ENCODE results near the gene VPS4A. TPM values are rescaled to one million over a fixed set of nuclear protein-coding genes. Genes with fewer than 3 reads are reported as not detected.

VPS4A gene
- total RNA-seq, 1 experiment from 2014 or later = 42.2 TPM

GRCh38 chr16:69345923-69346322 is 34.8 kb downstream of the VPS4A start:
- Histone ChIP-seq H3K27ac (ENCODE audit: low read depth, low read length) (no peak overlapping the region), H3K4me2 (ENCODE audit: low read length) (no peak overlapping the region), H3K79me2 (ENCODE audit: insufficient read depth, low read length) (peaks cover 33% of the 10 kb centered on the region), H3K9ac (ENCODE audit: low read length) (no peak overlapping the region), H3K36me3 (ENCODE audit: control insufficient read depth in 1 of 2, insufficient read depth in 2 of 2, low read length in 2 of 2) (peaks cover 14 to 35% of the 10 kb centered on the region in 2 experiments; a peak in 3 of 4 replicates), H3K9me3 (ENCODE audit: control insufficient read depth in 1 of 2, insufficient read depth in 1 of 2, low read depth in 1 of 2, low read length in 2 of 2) (no peaks in the 10 kb centered on the region), H3K4me3 (replicated peaks in 1 of 2; ENCODE audit: low read depth in 1 of 2, low read length in 2 of 2) (no peak overlapping the region), H3K27me3 (ENCODE audit: insufficient read depth, low read length) (no peaks in the 10 kb centered on the region), H3K9me2 (ENCODE audit: insufficient read depth) (no peaks in the 10 kb centered on the region), H4K20me1 (ENCODE audit: insufficient read depth) (no peaks in the 10 kb centered on the region; the same call in 1 of the 2 replicates), H2AFZ (ENCODE audit: low read depth, low read length, poor library complexity, severe bottlenecking) (no peak overlapping the region), H3K4me1 (ENCODE audit: control insufficient read depth in 1 of 2, insufficient read depth in 2 of 2, low read length in 2 of 2) (peaks cover 2 to 18% of the 10 kb centered on the region in 2 experiments; a peak in 3 of 4 replicates)
- ATAC-seq (no peak), DNase-seq (ENCODE audit: low read depth, low spot score) (no peak)
- ChIA-PET CTCF (no interaction called here), RAD21 (ENCODE audit: low non-redundant PET in 1 of 2, low total read pairs in 2 of 2, uncharacterized antibody in 2 of 2, unreplicated experiment in 2 of 2) (no interaction called here), POLR2A (no interaction called here)
- intact Hi-C loops (cut with micrococcal nuclease) = no loop called here
- TSS peak; percentile 20 for BruUV-seq (replicated peaks)
- TF ChIP-seq JUND (IDR thresholded peaks at IDR 0.05) = no peak
- no peak for TF ChIP-seq ZFX (IDR thresholded peaks at IDR 0.05)
- no peak for TF ChIP-seq SRF (IDR thresholded peaks at IDR 0.05; ENCODE audit: low read depth)
- TF ChIP-seq REST (IDR thresholded peaks at IDR 0.05; ENCODE audit: low read depth) = no peak

- no peak for DNase-seq (ENCODE audit: low read depth, low spot score)
- ChIA-PET CTCF (no interaction called here), RAD21 (ENCODE audit: low non-redundant PET in 1 of 2, low total read pairs in 2 of 2, uncharacterized antibody in 2 of 2, unreplicated experiment in 2 of 2) (no interaction called here), POLR2A (no interaction called here)
- no peak overlapping the region for H3K4me3 ChIP-seq (replicated peaks in 1 of 2; ENCODE audit: low read depth in 1 of 2, low read length in 2 of 2)
- no peaks in the 10 kb centered on the region; the same call in 1 of the 2 replicates for H4K20me1 ChIP-seq (ENCODE audit: insufficient read depth)
- H3K4me1 ChIP-seq (ENCODE audit: control insufficient read depth in 1 of 2, insufficient read depth in 2 of 2, low read length in 2 of 2) = peaks cover 0 to 10% of the 10 kb centered on the region in 2 experiments; a peak in 2 of 4 replicates
- no peak overlapping the region for H3K9ac ChIP-seq (ENCODE audit: low read length)
- H3K4me2 ChIP-seq (ENCODE audit: low read length) = no peak overlapping the region
- H3K27me3 ChIP-seq (ENCODE audit: insufficient read depth, low read length) = no peaks in the 10 kb centered on the region
- H3K79me2 ChIP-seq (ENCODE audit: insufficient read depth, low read length) = peaks cover 26% of the 10 kb centered on the region
- BruUV-seq (replicated peaks) = no TSS peak
- intact Hi-C loops (cut with micrococcal nuclease) = no loop called here
- H3K9me3 ChIP-seq (ENCODE audit: control insufficient read depth in 1 of 2, insufficient read depth in 1 of 2, low read depth in 1 of 2, low read length in 2 of 2) = no peaks in the 10 kb centered on the region
- TF ChIP-seq SP1 (IDR thresholded peaks at IDR 0.05; ENCODE audit: low read depth) (no peak), POLR2AphosphoS5 (IDR thresholded peaks at IDR 0.05; ENCODE audit: low read depth, low read length) (peak; percentile 23; the same call in 1 of the 2 replicates)
- peak; percentile 28; the same call in 1 of the 2 replicates for ATAC-seq
- no peaks in the 10 kb centered on the region for H3K9me2 ChIP-seq (ENCODE audit: insufficient read depth)
- H2AFZ ChIP-seq (ENCODE audit: low read depth, low read length, poor library complexity, severe bottlenecking) = no peak overlapping the region
- no peak overlapping the region for H3K27ac ChIP-seq (ENCODE audit: low read depth, low read length)
- peaks cover 15 to 27% of the 10 kb centered on the region in 2 experiments; a peak in 3 of 4 replicates for H3K36me3 ChIP-seq (ENCODE audit: control insufficient read depth in 1 of 2, insufficient read depth in 2 of 2, low read length in 2 of 2)
These were observed 35.5 kb downstream of the VPS4A start for GRCh38 chr16:69346683-69347082.

All from HCT116 (cell line).